HG02852 (cell line): Measurements from ENCODE around the gene PIM3.
"Not testable (repeated sequence)": the region's sequence is repeated elsewhere in the genome, so short reads cannot be mapped to it uniquely, and the experiment has no call there.

ENCODE experiments used
- ATAC-seq: cut with Tn5 transposase; IDR thresholded peaks from one replicate; pipeline ENCODE4 v1.9.1; 2021; ENCODE audit warnings: mild to moderate bottlenecking, moderate library complexity; ENCODE audit not compliant: unreplicated experiment

The PIM3 gene

DNA sequence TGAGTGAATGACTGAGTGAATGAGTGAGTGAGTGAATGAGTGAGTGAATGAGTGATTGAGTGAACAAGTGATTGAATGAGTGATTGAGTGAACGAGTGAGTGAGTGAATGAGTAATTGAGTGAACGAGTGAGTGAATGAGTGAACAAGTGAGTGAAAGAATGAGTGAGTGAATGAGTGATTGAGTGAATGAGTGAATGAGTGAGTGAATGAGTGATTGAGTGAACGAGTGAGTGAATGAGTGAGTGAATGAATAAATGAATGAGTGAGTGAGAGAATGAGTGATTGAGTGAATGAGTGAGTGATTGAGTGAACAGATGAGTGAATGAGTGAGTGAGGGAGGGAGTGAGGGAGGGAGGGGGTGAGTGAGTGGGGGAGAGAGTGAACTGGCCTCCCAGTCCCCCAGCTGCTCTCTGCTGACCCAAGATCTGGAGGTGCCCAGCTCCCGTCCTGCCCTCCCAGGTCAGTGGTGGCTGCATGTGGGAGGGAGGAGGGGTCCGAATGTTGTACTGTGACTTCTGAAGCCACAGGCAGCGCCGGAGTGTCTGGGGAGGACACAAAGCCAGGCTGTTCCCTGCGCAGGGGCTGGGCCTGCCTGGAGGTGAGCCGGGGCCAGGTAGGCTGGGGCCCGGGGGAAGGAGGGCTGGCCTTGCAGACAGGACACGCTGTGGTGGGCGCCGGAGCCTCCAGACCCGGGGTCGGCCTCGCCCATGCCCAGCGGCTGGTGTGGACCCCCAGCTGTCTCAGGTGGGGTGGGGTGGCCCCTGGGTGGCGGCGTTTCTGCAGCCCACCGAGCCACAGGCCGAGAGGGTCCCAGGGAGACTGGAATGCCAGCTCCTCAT lies 17.8 kb upstream of the PIM3 start:
- no peak for ATAC-seq

DNA sequence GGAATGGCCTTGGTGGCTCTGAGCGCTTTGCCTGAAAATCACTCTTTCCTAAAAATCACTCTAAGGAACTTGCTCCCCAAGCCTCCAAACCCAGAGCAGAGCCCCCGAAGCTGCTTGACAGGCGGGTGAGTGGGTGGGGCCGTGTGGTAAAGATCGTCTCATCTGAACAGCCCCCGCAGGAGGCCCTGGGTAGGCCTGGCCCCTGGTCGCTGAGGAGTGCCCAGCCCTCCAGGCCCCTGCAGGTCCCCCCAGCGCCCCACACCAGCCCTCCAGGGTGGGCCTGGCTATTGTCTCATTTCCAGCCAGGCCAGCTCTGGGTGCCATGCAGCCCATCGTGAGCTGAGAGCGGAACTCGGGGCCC lies 17.2 kb upstream of the PIM3 start:
- ATAC-seq = no peak

DNA sequence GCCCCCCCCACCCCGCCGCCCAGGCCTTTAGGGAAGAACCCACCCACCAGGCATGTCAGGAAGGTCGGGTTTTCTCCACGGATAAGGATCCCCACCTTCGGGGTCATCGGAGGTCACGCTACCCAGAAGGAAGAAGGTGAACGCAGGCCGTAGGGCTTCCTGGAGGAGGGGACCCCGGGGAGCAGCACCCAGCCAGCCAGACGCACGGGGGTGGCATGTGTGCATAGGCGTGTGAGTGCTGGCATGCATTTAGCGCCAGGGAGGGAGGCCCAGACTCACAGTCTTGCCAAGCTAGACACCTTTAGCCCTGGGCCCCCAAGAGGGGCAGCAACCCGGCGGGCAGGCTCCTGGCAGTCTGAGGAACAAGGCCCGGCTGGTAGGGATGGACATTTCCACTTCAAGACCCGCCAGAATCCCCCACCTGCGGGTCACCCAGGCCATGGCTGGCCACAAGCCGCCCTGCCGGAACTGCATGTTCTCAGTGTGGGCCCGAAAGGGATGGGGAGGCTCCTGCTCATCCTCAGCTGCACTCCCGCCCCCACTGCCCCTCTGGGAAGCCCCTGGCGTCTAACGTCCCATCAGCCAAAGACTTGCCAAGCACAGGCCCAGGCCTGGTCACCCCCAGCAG lies 16.7 kb upstream of the PIM3 start:
- ATAC-seq = no peak

DNA sequence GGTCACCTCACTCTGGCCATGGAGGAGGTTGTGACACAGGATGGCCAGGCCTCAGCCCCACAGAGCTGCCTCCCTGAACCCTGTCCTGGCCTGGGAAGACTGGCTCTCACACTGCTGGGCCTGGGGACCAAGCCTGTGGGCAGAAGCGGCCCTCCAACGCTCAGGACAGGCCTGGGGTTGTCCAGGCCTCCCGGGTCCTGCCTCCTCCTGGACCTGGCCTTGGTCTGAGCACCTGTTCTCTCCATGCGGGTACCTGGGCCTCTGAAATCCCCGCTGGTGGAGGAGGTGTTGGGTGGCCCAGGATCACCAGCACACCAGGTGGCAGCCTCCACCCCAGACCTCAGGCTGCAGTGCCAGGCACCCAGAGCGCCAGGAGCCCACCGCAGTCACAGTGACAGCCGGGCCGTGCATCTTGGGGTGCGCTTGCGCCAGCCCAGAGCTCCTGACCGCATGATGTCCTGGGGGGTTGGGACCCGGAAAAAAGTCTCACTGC lies 16.1 kb upstream of the PIM3 start:
- no peak for ATAC-seq

DNA sequence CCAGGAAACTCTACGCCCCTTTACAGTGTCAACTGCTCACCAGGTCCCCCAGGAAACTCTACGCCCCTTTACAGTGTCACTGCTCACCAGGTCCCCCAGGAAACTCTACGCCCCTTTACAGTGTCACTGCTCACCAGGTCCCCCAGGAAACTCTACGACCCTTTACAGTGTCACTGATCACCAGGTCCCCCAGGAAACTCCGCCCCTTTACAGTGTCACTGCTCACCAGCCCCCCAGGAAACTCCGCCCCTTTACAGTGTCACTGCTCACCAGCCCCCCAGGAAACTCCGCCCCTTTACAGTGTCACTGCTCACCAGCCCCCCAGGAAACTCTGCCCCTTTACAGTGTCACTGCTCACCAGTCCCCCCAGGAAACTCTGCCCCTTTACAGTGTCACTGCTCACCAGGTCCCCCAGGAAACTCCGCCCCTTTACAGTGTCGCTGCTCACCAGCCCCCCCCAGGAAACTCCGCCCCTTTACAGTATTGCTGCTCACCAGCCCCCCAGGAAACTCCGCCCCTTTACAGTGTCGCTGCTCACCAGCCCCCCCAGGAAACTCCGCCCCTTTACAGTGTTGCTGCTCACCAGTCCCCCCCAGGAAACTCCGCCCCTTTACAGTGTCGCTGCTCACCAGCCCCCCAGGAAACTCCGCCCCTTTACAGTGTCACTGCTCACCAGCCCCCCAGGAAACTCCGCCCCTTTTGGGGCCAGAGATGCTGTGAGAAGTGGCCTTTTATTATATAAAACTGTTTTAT lies 15.4 kb upstream of the PIM3 start:
- not testable (repeated sequence) for ATAC-seq

DNA sequence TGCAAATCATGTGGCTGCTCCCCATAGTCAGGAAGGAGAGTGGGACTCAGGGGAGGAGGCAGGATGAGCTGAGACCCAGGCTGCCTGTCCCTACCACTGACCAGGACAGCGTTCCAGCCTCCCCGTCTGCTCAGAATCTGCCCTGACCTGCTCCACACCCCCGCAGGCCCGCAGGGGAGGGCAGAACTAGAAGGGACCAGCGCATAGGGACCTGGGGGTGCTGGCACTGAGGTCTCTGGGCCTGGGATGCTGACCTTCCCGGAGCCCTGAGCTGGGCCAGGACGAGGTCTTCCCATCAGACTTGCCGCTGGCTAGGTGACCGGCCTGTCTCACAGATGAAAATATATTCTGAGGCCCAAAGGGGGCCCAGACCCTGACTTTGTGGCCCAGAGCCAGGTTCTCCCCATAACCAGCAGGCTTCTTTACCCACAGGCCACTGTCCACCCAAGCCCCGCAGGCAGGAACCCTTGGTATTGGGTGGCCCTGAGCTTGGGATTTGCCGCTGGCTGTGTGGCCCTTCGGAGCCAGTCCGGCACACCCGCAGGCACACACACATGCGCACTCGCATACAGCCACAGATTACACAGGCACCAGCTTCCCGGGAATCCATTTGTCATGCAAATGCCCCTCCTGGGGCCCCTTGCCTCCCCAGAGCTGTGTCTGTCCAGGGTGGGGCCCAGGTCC lies 13.8 kb upstream of the PIM3 start:
- ATAC-seq = no peak

DNA sequence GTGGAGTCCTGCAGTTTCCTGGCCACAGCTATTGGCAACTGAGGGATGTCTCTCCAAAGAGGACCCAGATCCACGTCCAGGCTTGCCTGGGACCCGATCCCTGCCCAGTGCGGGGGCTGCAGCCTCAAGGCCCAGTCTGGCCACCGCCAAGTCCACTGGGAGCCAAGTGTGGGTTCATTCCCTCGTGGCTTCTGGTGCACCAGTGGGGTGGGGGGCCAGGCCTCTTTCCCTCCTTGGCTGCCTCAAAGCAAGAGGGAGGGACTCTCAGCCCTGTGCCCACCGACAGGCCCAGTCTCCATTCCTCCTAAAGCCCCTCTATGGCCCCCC lies 13.3 kb upstream of the PIM3 start:
- ATAC-seq = no peak

DNA sequence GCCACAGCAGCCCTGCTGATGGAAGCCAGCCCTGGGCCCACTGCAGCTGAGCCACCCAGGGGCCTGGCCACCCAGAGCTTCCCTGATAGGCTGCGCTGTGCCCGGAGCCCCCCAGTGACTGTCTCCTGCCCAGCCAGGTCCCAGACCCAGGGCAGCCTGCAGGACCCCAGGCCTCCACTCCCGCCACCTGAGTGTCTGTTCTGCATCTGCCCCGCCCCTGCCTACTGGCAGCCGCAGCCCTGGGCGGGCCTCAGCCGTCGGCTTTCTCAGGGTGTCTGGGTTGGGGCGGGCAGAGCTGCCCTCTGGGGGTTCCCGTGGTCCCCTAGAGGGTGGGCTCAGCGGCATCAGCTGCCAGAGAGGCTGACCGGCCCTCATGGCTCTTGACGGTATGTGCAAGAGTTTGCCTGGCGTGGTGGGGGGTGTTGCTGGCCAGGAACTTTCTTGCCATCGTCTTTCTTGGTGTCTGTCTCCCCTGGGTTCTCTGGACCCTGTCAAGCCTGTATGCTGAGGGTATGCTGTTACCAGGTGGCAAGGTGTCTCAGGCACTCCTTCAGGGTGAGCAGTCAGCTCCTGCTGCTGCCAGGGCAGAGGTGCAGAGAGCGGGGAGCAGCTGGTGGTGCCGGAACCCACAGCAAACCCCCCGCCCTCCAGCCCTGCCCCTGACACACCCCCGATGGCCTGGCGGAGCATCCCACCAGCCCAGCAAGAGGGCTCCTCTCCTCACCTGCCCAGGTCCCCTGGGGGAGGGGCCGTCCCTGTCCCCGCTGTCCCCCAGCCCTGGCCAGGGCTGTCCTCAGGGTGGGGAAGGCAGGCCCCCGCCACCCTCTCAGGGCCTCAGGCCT lies 12.2 kb upstream of the PIM3 start:
- no peak for ATAC-seq

DNA sequence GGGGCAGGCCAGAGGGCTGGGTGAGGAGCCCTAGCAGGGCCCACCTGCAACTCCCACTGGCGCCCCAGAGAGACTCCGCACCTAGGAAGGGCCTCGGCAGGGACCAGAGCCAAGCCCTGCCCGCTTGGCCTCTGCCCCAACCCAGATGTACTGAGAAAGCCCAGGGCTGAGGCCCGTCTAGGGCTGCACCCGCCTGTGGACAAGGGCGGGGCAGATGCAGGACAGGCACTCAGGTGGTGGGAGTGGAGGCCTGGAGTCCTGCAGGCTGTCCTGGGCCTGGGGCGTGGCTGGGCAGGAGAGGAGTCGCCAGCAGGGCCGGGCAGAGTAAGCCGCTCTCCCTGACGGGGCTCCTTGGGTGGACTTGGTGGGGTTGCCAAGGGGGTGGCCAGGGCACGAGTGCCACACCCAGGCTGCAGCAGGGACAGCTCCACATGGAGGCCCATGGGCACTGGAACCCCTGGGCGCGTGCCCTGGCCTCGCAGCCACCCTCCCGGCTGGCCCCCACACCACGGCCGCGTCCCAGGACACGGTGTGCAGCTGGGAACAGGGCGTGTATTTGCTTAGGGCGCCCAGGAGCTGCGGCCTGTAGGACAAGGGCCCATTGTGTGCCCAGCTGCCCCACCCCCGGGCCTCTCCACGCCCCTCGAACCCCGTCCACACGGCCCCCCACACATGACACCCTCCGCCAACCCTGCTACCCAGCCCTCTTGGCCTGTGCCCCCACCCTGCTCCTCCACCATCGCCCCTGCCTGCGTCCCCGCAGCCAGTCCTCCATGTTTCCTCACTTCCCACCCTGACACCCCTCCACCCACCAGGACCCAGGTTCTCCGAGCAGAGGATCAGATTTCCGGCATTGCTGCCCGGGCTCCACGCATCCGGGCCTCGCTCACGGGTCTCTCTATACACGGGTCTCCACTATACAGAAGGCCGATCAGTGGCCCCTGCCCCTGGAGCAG lies 11.3 kb upstream of the PIM3 start:
- ATAC-seq = no peak

DNA sequence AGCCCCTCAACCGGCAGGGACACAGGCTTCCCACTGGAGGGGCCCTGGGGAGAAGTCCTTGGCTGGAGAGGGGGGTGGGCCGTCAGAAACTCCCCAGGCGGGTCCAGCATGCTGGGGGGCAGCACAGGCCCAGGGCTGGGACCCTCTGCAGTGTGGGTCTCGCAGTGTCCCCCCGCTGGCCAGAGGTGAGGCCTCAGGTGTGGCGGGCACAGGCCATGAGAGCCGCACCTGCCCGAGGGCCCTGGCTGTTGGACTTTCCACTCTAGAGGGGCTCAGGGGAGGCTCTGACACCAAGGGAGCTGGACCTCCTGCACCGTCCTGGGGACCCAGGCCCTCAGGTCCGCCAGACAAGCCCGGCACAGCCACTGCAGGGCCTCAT lies 10.7 kb upstream of the PIM3 start:
- ATAC-seq = no peak

DNA sequence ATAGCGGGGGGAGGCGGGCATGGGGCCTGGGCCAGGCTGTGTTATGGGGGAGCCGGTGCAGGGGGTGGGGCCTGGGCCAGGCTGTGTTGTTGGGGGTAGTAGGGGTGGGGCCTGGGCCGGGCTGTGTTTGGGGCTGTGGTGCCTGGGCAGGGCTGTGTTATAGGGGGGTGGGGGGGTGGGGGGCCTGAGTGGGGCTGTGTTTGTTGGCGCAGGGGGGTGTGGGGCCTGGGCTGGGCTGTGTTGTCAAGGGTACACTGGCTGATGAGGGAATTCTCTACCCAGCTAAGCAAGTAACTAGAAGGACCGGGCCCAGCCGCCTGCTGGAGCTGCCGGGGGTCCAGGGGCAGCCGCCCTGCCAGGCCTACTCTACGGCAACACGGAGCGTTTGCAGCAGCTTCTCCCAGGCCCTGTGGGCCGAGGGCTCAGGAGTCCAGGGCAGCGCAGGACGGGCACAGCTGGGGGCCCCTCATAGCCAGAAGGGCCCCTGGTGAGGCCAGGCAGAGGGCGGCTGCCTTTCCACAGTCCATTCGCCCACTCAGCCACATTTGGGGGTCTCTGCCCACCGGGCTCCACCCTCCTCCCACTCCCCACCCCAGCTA lies 10.1 kb upstream of the PIM3 start:
- ATAC-seq = no peak

DNA sequence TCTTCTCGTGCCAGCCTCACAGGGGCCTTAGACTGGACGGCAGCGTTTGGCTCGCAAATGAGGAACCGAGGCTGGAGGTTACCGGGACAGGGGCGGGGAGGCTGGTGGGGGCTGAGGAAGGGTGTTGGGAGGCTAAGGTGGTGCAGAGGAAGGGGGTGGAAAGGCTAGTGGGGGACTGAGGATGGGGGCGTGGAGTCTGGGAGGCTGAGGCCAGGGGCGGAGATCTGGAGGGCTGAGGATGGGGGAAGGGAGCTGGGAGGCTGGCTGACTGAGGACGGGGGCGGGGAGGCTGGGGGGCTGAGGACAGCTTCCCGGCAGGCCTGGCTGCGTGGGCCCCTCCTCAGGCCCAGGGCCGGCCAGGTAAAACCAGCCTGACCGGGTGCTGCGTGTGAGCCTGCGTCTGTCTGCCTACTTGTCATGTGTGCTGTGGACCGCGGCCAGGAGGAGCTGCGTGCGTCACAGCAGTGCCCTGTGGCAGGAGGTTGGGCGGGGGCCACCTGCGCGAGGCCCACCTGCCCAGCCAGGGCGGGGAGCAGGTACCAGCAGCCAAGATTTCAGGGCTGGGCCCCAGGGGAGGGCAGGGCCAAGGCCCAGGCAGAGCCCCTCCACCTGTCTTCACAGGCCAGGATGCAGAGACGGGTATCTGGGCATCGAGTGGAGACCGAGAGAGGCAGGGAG lies 9.4 kb upstream of the PIM3 start:
- ATAC-seq = no peak

DNA sequence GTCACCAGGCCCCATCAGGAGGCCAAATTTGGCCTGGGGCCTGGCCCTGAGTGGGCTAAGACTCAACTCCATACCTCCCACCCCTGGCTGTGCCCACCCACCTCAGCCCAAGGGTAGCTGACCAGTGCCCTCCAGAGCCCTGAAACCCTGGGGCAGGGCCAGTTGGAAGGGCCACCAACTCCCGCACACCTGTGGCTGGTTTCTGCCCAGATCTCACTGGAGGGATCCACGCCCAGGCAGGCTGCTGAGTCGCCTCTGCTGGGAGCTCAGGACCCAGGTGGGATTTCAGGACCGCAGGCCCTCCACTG lies 8.9 kb upstream of the PIM3 start:
- ATAC-seq = no peak

DNA sequence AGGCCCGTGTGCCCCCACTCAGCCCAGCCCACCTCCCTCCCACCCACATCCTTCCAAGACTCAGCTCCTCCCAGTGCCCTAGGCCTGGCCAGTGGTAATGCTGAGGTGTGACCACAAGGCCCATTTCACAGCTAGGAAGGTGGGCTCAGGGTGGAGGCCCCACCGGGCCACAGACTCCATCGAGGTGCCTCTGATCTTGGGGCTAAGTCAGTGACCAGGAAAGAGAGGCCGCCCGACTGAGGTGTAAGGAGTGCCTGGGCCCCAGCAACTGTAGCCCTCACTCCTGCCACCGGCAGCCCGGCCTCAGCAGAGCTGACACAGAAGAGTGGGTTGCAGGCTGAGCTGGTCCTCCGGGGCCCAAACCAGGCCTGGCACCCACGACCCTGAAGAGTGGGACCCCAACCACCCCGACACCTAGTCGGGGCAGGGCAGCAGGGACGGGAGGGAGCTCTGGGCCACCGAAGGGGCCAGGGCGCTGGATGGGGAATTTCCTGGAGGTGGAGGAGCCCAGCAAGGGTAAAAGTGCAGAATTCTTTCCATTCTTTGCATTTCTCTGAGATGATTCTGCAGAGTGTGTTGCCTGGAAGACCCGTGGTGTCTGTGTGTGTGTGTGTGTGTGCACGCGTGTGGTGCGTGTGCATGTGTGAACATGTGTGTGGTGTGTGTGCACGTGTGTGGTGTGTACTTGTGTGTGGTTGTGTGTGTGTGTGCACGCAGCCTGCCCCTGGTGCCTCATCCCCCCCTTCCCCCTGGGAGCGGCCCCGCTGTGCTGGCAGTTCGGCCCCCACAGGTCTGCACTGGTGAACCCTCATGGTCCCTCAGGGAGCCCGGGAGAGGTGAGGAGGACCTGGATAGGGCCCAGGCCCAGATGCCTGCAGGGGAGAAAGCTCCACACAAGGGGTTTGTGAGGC lies 8.3 kb upstream of the PIM3 start:
- no peak for ATAC-seq

DNA sequence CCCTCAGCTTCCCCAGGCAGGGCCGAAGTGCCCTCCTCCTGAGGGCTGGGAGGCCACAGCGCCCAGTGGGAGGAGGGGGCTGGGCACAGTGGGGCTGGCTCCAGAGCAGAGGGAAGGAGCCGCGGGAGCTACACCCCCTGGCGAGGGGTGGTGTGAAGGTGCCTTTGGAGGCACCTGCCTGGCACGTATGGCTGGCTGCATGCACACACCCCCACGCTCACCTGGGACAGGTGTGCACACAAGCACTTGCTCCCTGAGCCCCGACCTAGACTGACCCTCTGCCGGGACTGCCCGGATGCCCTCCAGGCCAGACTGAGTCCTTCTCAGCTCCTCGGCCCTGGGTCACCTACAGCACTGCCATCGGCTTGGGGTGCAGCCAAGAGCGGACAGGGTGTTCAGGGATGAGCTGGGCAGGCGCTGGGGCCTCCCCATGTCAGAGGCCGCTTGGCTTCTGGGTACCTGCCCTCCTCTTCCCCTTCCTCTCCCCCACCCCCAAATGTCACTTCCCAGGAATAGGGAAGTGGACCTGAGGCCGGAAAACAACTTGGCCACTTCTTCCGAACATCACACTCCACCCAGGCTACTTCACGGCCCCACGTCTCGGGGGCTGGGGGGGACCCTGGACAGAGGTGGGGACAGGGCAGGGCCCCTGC lies 7.4 kb upstream of the PIM3 start:
- no peak for ATAC-seq

DNA sequence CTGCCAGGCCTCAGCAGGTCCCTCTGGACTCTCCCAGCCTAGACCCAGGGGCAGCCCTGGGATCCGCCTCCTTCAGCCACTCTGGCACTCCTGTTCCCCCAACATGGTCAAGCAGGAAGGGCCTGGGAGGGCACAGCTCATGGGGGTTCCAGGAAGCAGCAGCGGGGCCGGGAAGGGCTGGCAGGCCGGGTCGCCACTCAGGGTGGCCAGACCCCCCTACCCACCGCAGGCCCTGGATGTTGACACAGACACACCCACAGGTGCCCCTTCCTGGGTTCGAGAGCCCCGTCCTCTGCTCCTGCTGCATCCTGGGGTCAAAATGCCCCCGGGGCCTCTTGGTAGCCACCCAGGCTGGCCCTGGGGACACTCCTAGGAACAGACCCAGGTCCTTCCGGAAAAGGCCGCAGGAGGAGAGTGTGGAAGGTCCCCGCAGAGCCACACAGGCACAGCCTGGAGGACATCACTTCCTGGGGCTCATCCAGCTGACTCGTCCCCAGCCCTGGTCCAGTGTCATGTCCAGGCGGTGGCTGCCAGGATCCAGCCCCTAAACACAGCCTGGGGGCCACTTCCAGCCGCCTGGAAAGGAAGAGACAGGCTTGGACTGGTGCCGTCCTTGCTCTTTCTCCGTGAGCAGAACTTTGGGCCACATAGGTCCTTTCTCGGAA lies 6.8 kb upstream of the PIM3 start:
- ATAC-seq = no peak

DNA sequence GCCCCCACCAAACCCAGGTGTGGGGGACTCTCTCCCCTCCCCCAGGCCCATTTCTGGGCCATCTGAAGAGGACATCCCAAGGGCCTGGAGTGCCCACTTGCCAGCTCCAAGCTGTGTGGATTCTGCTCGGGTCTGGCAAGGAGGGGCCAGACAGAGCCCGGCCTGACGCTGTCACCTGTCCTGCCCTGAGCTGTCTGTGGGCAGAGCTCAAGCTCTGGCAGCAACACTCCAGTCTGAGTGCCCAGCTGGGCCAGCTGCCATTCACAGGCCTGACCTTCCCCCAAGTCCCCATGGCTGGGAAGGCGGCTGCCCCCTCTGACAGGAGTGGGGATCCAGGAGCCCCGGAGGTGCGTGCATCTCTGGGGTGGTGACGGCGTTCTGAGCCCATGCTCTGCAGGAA lies 6.2 kb upstream of the PIM3 start:
- no peak for ATAC-seq
